A673 (cell line): ENCODE measurements around the gene TXN2. TPM values are rescaled to one million over a fixed set of nuclear protein-coding genes. Genes with fewer than 3 reads are reported as not detected.
"Not testable (repeated sequence)": the region's sequence is repeated elsewhere in the genome, so short reads cannot be mapped to it uniquely, and the experiment has no call there.

Experiments used
- BruUV-seq: library from RNA; stranded (reverse); fragments of 400-500 nt; replicated peaks from 2 replicates; lab custom pipeline; 2021; lab: Mats Ljungman, UMichigan
- CTCF ChIA-PET: fragments of 300-600 bp; sonication (Branson Sonifier 250); formaldehyde crosslinking; loops from one replicate; lab custom pipeline; 2022; ENCODE audit warnings: antibody characterized with exemption; lab: Charles Lee
- POLR2A ChIA-PET: fragments of 300-600 bp; sonication (Branson Sonifier 250); formaldehyde crosslinking; loops from one replicate; lab custom pipeline; 2022; ENCODE audit warnings: antibody characterized with exemption; ENCODE audit not compliant: low non-redundant PET; lab: Charles Lee
- DNase-seq: peaks from one replicate; pipeline ENCODE4 v3.0.0-alpha.2; 2015; ENCODE audit warnings: low spot score
- H3K27ac ChIP-seq: fragments of 200-600 bp; sonication (generic); 2 replicates; pipeline ENCODE4 v1.5.1; 2016; ENCODE audit warnings: mixed run types, low read depth, mild to moderate bottlenecking, mixed read lengths, antibody characterized with exemption, low read length; ENCODE audit not compliant: poor library complexity, severe bottlenecking
- H3K27me3 ChIP-seq: fragments of 200-600 bp; sonication (generic); replicated peaks from 2 replicates; pipeline ENCODE4 v1.6.1; 2017; ENCODE audit warnings: mixed run types, low read depth, mild to moderate bottlenecking, mixed read lengths, antibody characterized with exemption, low read length; ENCODE audit not compliant: insufficient read depth, poor library complexity
- H3K36me3 ChIP-seq: fragments of 200-600 bp; sonication (generic); 2 replicates; pipeline ENCODE4 v1.6.1; 2016; ENCODE audit warnings: mixed run types, mild to moderate bottlenecking, mixed read lengths, antibody characterized with exemption, low read length; ENCODE audit not compliant: insufficient read depth, poor library complexity, severe bottlenecking
- H3K4me1 ChIP-seq: fragments of 200-600 bp; sonication (generic); 2 replicates; pipeline ENCODE4 v1.6.1; 2017; ENCODE audit warnings: mixed run types, mild to moderate bottlenecking, mixed read lengths, antibody characterized with exemption, low read length; ENCODE audit not compliant: insufficient read depth, poor library complexity, severe bottlenecking
- H3K4me3 ChIP-seq: fragments of 200-600 bp; sonication (generic); 2 replicates; pipeline ENCODE4 v1.5.1; 2016; ENCODE audit warnings: low read depth, mixed run types, mild to moderate bottlenecking, mixed read lengths, low read length; ENCODE audit not compliant: poor library complexity, severe bottlenecking
- H3K9me3 ChIP-seq: fragments of 200-600 bp; sonication (generic); 2 replicates; pipeline ENCODE4 v1.6.1; 2016; ENCODE audit warnings: mixed run types, low read depth, mild to moderate bottlenecking, mixed read lengths, antibody characterized with exemption, low read length; ENCODE audit not compliant: poor library complexity, severe bottlenecking
- CTCF ChIP-seq: fragments of 300-800, 200-600 bp; sonication (generic); conservative IDR thresholded peaks from 2 replicates; pipeline ENCODE4 v1.5.1; 2017; ENCODE audit warnings: low read depth, mild to moderate bottlenecking, antibody characterized with exemption, low read length, moderate library complexity, mixed read lengths
- EZH2 ChIP-seq: fragments of 200-600 bp; sonication (generic); IDR thresholded peaks from 2 replicates; pipeline ENCODE4 v1.6.1; 2017; ENCODE audit warnings: borderline replicate concordance, low read depth, mild to moderate bottlenecking, mixed read lengths, antibody characterized with exemption, low read length; ENCODE audit not compliant: poor library complexity, severe bottlenecking
- intact Hi-C: fragments of 100-400 bp; cut with micrococcal nuclease; formaldehyde crosslinking; loops from one replicate; pipeline ENCODE4 v1.10.0; 2022; ENCODE audit not compliant: unreplicated experiment
- total RNA-seq: library from RNA; stranded (reverse); gene quantifications from 2 replicates; pipeline ENCODE4 v1.2.3, GENCODE V29; 2021

Gene TXN2
- total RNA-seq, 1 experiment from 2014 or later: 85.4 TPM

- BruUV-seq: no TSS peak
- no peaks in the 10 kb centered on the region for H3K9me3 ChIP-seq
- intact Hi-C loops: no loop called here
- TF ChIP-seq EZH2: no peak
- no peak for TF ChIP-seq CTCF
- H3K27me3 ChIP-seq: no peaks in the 10 kb centered on the region
- no peak overlapping the region for H3K4me3 ChIP-seq
- no peak for DNase-seq
- ChIA-PET CTCF (interaction anchor here (0.7 kb wide), 1 partner anchor 20 kb away, joined by 6 read pairs; no protein-coding TSS in a partner anchor), POLR2A (no interaction called here)
- peaks cover 6% of the 10 kb centered on the region for H3K4me1 ChIP-seq
- H3K27ac ChIP-seq: no peak overlapping the region
- H3K36me3 ChIP-seq: no peaks in the 10 kb centered on the region
These were observed 56.4 kb downstream of the TXN2 start for GRCh38 chr22:36424901-36425579.

GRCh38 chr22:36424466-36424865 lies 57.0 kb downstream of the TXN2 start:
- not testable (repeated sequence) for BruUV-seq

GRCh38 chr22:36423461-36424404 lies 57.7 kb downstream of the TXN2 start:
- CTCF ChIA-PET: no interaction called here

More at GRCh38 chr22:36424466-36424865, 57.0 kb downstream of the TXN2 start:
- CTCF ChIA-PET: interaction anchor here (0.7 kb wide), 1 partner anchor 20 kb away, joined by 6 read pairs; no protein-coding TSS in a partner anchor
- H3K4me3 ChIP-seq, H3K9me3 ChIP-seq, DNase-seq, H3K27me3 ChIP-seq, intact Hi-C loops, H3K27ac ChIP-seq, H3K36me3 ChIP-seq, H3K4me1 ChIP-seq, POLR2A ChIA-PET: not testable (repeated sequence)

More at GRCh38 chr22:36423461-36424404, 57.7 kb downstream of the TXN2 start:
- intact Hi-C loops: no loop called here
- H3K27ac ChIP-seq: no peak overlapping the region
- no peak overlapping the region for H3K4me3 ChIP-seq
- no peaks in the 10 kb centered on the region for H3K27me3 ChIP-seq
- no peak for DNase-seq
- TF ChIP-seq CTCF (no peak), EZH2 (no peak)
- no peaks in the 10 kb centered on the region for H3K9me3 ChIP-seq
- peaks cover 6% of the 10 kb centered on the region for H3K4me1 ChIP-seq
- H3K36me3 ChIP-seq: no peaks in the 10 kb centered on the region
- no TSS peak for BruUV-seq
- POLR2A ChIA-PET: no interaction called here
